A549 (cell line): ENCODE data around the gene KCNQ5.

Experiments
- CBX2 ChIP-seq: fragments of 200-600 bp; sonication (generic); IDR thresholded peaks from 2 replicates; pipeline ENCODE4 v1.6.1; 2016; ENCODE audit warnings: low read depth, mild to moderate bottlenecking, borderline replicate concordance
- FOSL2 ChIP-seq, 2 experiments: fragments of 450-650 bp in 1 of 2; fragments of >200 bp in 1 of 2; sonication (Bioruptor Twin) in 1 of 2; formaldehyde crosslinking; IDR thresholded peaks; 2 replicates each; pipeline versions ENCODE4 v1.5.0 to v1.6.1; 2016 to 2020; ENCODE audit warnings: mild to moderate bottlenecking in 1 of 2, moderate library complexity in 1 of 2
- HEYL ChIP-seq: fragments of 250-450 bp; sonication (Bioruptor Pico); IDR thresholded peaks from 2 replicates; pipeline ENCODE4 v1.8.0; 2021; ENCODE audit warnings: mild to moderate bottlenecking, moderate library complexity
- KDM1A ChIP-seq: fragments of 200-600 bp; sonication (generic); IDR thresholded peaks from 2 replicates; pipeline ENCODE4 v1.6.1; 2016; ENCODE audit warnings: low read depth, mild to moderate bottlenecking
- NPAS2 ChIP-seq: fragments of 250-450 bp; sonication (Bioruptor Pico); IDR thresholded peaks from 2 replicates; pipeline ENCODE4 v1.8.0; 2022; ENCODE audit warnings: mild to moderate bottlenecking, moderate library complexity, borderline replicate concordance
- POLR2A ChIP-seq: IDR thresholded peaks from 2 replicates; pipeline ENCODE4 v1.6.1; 2012; ENCODE audit warnings: mild to moderate bottlenecking, low read length
- POLR2AphosphoS2 ChIP-seq: conservative IDR thresholded peaks from 2 replicates; pipeline ENCODE4 v1.6.1; 2012; ENCODE audit warnings: low read length, improper control_type of control experiment, inconsistent platforms
- TF ChIP-seq, protein P1 (sequence below): fragments of >200 bp; sonication (Bioruptor Twin); formaldehyde crosslinking; IDR thresholded peaks from 2 replicates; pipeline ENCODE4 v1.6.1; 2016
- TF ChIP-seq, protein P2 (sequence below): IDR thresholded peaks from 2 replicates; pipeline ENCODE4 v1.6.1; 2012
- TF ChIP-seq, protein P3 (sequence below): IDR thresholded peaks from 2 replicates; pipeline ENCODE4 v1.6.1; 2012
- TF ChIP-seq, protein P4 (sequence below): fragments of >200 bp; sonication (Bioruptor Twin); formaldehyde crosslinking; IDR thresholded peaks from 3 replicates; pipeline ENCODE4 v1.5.1; 2016

DNA sequence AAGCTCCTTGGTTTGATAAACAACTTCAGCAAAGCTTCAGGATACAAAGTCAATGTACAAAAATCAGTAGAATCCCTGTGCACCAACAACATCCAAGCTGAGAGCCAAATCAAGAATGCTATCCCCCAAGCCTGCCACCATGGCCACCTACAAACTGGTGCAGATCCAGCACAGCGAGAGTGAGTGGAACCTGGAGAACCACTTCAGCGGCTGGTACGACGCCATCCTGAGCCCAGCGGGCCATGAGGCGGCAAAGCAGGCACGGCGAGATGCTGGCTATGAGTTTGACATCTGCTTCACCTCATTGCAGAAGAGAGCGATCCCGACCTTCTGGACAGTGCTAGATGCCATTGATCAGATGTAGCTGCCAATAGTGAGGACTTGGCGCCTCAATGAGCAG lies 433.1 kb downstream of the KCNQ5 start:
- TF ChIP-seq, protein P1, sequence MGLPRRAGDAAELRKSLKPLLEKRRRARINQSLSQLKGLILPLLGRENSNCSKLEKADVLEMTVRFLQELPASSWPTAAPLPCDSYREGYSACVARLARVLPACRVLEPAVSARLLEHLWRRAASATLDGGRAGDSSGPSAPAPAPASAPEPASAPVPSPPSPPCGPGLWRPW = no peak
- TF ChIP-seq POLR2A (no peak), FOSL2 (IDR thresholded peaks at IDR 0.05) (no peak), FOSL2 (CRISPR knock-in tag; IDR thresholded peaks at IDR 0.05) (no peak), KDM1A (no peak), HEYL (no peak), NPAS2 (CRISPR knock-in tag) (no peak), POLR2AphosphoS2 (no peak), CBX2 (no peak)
- TF ChIP-seq, protein P2, sequence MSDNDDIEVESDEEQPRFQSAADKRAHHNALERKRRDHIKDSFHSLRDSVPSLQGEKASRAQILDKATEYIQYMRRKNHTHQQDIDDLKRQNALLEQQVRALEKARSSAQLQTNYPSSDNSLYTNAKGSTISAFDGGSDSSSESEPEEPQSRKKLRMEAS = no peak
- TF ChIP-seq, protein P3, sequence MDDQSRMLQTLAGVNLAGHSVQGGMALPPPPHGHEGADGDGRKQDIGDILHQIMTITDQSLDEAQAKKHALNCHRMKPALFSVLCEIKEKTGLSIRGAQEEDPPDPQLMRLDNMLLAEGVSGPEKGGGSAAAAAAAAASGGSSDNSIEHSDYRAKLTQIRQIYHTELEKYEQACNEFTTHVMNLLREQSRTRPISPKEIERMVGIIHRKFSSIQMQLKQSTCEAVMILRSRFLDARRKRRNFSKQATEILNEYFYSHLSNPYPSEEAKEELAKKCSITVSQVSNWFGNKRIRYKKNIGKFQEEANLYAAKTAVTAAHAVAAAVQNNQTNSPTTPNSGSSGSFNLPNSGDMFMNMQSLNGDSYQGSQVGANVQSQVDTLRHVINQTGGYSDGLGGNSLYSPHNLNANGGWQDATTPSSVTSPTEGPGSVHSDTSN = no peak
- TF ChIP-seq, protein P4, sequence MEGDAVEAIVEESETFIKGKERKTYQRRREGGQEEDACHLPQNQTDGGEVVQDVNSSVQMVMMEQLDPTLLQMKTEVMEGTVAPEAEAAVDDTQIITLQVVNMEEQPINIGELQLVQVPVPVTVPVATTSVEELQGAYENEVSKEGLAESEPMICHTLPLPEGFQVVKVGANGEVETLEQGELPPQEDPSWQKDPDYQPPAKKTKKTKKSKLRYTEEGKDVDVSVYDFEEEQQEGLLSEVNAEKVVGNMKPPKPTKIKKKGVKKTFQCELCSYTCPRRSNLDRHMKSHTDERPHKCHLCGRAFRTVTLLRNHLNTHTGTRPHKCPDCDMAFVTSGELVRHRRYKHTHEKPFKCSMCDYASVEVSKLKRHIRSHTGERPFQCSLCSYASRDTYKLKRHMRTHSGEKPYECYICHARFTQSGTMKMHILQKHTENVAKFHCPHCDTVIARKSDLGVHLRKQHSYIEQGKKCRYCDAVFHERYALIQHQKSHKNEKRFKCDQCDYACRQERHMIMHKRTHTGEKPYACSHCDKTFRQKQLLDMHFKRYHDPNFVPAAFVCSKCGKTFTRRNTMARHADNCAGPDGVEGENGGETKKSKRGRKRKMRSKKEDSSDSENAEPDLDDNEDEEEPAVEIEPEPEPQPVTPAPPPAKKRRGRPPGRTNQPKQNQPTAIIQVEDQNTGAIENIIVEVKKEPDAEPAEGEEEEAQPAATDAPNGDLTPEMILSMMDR = no peak
